A549 treated with DMSO at 1 μM for 4 hours (cell line): ENCODE results near the gene YIPF1. TPM values are rescaled to one million over a fixed set of nuclear protein-coding genes. Genes with fewer than 3 reads are reported as not detected.

Experiments
- total RNA-seq: library from RNA; stranded (reverse); fragments of 200-300 nt; extraction: Qiagen RNA extraction; gene quantifications from 5 replicates; pipeline ENCODE4 v1.2.3, GENCODE V29; 2022; ENCODE audit warnings: low read depth

Gene YIPF1
- 11.2 to 14.2 TPM (median 14.0 TPM) in 5 replicates for total RNA-seq

GRCh38 chr1:53889304-53890298 lies at the start of gene YIPF1:
Gene YIPF1, minus strand, starts transcription at chr1:53889797. Its CDS starts 860 bp downstream, at chr1:53888937.

DNA sequence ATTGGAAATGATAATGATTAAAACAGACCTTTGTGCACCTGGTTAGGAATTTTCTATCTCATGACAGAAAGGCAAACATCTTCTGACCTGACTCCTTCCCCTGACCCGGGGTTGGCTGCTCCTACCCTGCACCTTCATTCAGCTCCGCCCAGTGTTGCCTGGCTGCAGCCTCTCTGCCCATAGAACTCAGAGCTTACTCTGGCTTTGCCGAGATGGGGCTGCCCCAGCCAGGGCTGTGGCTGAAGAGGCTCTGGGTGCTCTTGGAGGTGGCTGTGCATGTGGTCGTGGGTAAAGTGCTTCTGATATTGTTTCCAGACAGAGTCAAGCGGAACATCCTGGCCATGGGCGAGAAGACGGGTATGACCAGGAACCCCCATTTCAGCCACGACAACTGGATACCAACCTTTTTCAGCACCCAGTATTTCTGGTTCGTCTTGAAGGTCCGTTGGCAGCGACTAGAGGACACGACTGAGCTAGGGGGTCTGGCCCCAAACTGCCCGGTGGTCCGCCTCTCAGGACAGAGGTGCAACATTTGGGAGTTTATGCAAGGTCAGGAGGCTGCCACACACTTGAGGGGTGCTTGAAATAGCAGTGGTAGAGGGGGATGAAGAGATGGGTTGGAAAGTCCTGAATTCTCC lies 4.5 kb upstream of the YIPF1 start, which contains the start of gene DIO1:
TSS of gene DIO1 (plus strand) at position 189 of the 638 bp plus-strand sequence. CDS start at position 213, 24 bp downstream.

DNA sequence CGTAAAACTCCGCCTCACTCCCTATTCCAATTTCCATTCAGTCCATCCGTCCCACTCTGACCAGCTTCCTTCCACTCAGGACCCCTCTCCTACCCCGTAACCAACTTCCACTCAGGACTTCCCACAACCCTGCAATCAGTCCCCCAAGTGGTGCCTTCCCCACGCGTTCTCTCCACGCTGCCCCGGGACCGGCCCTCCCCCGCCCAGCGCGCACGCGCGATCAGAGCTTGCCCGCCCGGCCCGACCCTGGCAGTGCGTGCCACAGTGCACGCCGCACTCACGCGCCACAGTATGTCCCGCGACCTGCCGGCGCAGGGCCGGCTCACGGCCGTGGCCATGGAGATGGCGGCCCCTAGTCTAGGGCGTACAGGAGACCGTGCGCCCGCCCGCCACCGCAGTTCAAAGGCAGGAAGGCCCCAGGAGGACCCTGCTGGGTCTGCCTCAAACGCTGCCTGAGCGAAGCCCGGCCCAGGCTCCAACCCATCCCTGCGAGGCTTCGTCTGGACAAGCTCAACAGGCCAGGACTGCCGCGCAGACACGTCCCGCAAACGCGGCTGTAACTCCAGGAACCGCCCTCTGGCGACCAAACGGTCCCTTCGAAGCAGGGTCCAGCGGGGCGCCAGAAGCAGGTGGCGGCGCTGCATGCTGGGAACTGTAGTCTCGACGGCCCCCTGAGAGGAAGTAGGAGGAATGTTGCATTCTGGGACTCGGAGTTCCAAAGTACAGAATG lies 51.5 kb downstream of the YIPF1 start, which contains the start of gene NDC1:
TSS of gene NDC1 (minus strand) at position 373 of the 730 bp plus-strand sequence. CDS start at position 338, 35 bp downstream.

Other genes with a start within 250 kb of the YIPF1 start
- 0.03 to 0.06 TPM (median 0.04 TPM) in 3 of 5 replicates, not detected in the others for gene GLIS1, start 150.6 kb downstream of the YIPF1 start, total RNA-seq
- gene NDC1, start 51.5 kb downstream of the YIPF1 start, total RNA-seq: 23.6 to 31.7 TPM (median 27.7 TPM) in 5 replicates
- not detected in 5 replicates for gene DIO1, start 4.4 kb upstream of the YIPF1 start, total RNA-seq
- gene IFT25, start 55.9 kb upstream of the YIPF1 start, total RNA-seq: 26.7 to 36.6 TPM (median 28.3 TPM) in 5 replicates
- 24.1 to 28.4 TPM (median 27.4 TPM) in 5 replicates for gene LRRC42, start 56.6 kb upstream of the YIPF1 start, total RNA-seq
- gene LDLRAD1, start 128.4 kb upstream of the YIPF1 start, total RNA-seq: not detected in 5 replicates
- gene TMEM59, start 163.4 kb upstream of the YIPF1 start, total RNA-seq: 109 to 141 TPM (median 124 TPM) in 5 replicates
- 1.6 to 4.0 TPM (median 3.1 TPM) in 5 replicates for gene TCEANC2, start 163.8 kb upstream of the YIPF1 start, total RNA-seq